Loucy (cell line): ENCODE data around the gene ATP9A.

ENCODE experiments used
- H2AFZ ChIP-seq: fragments of 200-600 bp; sonication (generic); 2 replicates; pipeline ENCODE4 v1.6.0; 2016; ENCODE audit warnings: antibody characterized with exemption, mild to moderate bottlenecking, low read length, moderate library complexity
- H3F3A ChIP-seq: fragments of 200-600 bp; 2 replicates; pipeline ENCODE4 v1.6.0; 2016; ENCODE audit warnings: antibody characterized with exemption, low read depth, mild to moderate bottlenecking
- H3K27me3 ChIP-seq: fragments of 200-600 bp; sonication (generic); 2 replicates; pipeline ENCODE4 v1.6.1; 2014; ENCODE audit warnings: low read length, mild to moderate bottlenecking; ENCODE audit not compliant: insufficient read depth, poor library complexity, severe bottlenecking
- H3K36me3 ChIP-seq: fragments of 200-600 bp; sonication (generic); 2 replicates; pipeline ENCODE4 v1.6.1; 2016; ENCODE audit warnings: low read length; ENCODE audit not compliant: insufficient read depth
- H3K4me1 ChIP-seq: fragments of 200-600 bp; sonication (generic); 2 replicates; pipeline ENCODE4 v1.5.1; 2014; ENCODE audit warnings: low read length, mild to moderate bottlenecking; ENCODE audit not compliant: insufficient read depth, poor library complexity, severe bottlenecking
- H3K4me2 ChIP-seq: fragments of 200-600 bp; sonication (generic); 2 replicates; pipeline ENCODE4 v1.6.0; 2014; ENCODE audit warnings: antibody characterized with exemption, low read length, low read depth, mild to moderate bottlenecking; ENCODE audit not compliant: poor library complexity, severe bottlenecking
- H3K4me3 ChIP-seq: fragments of 200-600 bp; sonication (generic); 2 replicates; pipeline ENCODE4 v1.5.1; 2014; ENCODE audit warnings: low read length, mild to moderate bottlenecking, mixed read lengths; ENCODE audit not compliant: poor library complexity, severe bottlenecking
- H3K79me2 ChIP-seq: fragments of 200-600 bp; sonication (generic); 2 replicates; pipeline ENCODE4 v1.6.1; 2014; ENCODE audit warnings: low read length; ENCODE audit not compliant: insufficient read depth
- H3K9ac ChIP-seq: fragments of 200-600 bp; sonication (generic); 2 replicates; pipeline ENCODE4 v1.6.0; 2014; ENCODE audit warnings: mild to moderate bottlenecking, low read depth, low read length, moderate library complexity; ENCODE audit not compliant: poor library complexity, severe bottlenecking
- H3K9me2 ChIP-seq: fragments of 200-600 bp; sonication (generic); replicated peaks from 2 replicates; pipeline ENCODE4 v1.6.1; 2016; ENCODE audit warnings: low read depth, low read length, mixed read lengths
- H3K9me3 ChIP-seq: fragments of 200-600 bp; sonication (generic); 2 replicates; pipeline ENCODE4 v1.6.1; 2014; ENCODE audit warnings: mild to moderate bottlenecking, antibody characterized with exemption, low read length, low read depth; ENCODE audit not compliant: insufficient read depth
- H4K20me1 ChIP-seq: fragments of 200-600 bp; sonication (generic); 2 replicates; pipeline ENCODE4 v1.6.0; 2014; ENCODE audit warnings: antibody characterized with exemption, low read length, mild to moderate bottlenecking; ENCODE audit not compliant: insufficient read depth, poor library complexity, severe bottlenecking
- CTCF ChIP-seq: fragments of 200-600 bp; sonication (generic); conservative IDR thresholded peaks from 2 replicates; pipeline ENCODE4 v1.5.1; 2014; ENCODE audit warnings: mild to moderate bottlenecking, antibody characterized with exemption, low read length
- EZH2phosphoT487 ChIP-seq: fragments of 200-600 bp; IDR thresholded peaks from 2 replicates; pipeline ENCODE4 v1.6.1; 2018; ENCODE audit warnings: antibody characterized with exemption, mild to moderate bottlenecking, moderate library complexity, borderline replicate concordance

Gene ATP9A

GRCh38 chr20:51595058-51595532 lies 173.1 kb downstream of the ATP9A start:
- H3K9me3 ChIP-seq, result no peaks in the 10 kb centered on the region
- TF ChIP-seq CTCF (peak; percentile 87), EZH2phosphoT487 (no peak)
- no peaks in the 10 kb centered on the region for H3K27me3 ChIP-seq
- no peaks in the 10 kb centered on the region; the same call in 1 of the 2 replicates for H3F3A ChIP-seq
- H2AFZ ChIP-seq, result no peak overlapping the region; the same call in 1 of the 2 replicates
- no peaks in the 10 kb centered on the region for H3K79me2 ChIP-seq
- H3K9ac ChIP-seq, result peak overlapping the region; percentile 64
- H3K4me2 ChIP-seq, result peak overlapping the region; percentile 77
- H3K36me3 ChIP-seq, result peaks cover 26% of the 10 kb centered on the region; the same call in 1 of the 2 replicates
- H3K4me1 ChIP-seq, result peaks cover 37% of the 10 kb centered on the region
- no peaks in the 10 kb centered on the region for H4K20me1 ChIP-seq
- no peaks in the 10 kb centered on the region for H3K9me2 ChIP-seq
- peak overlapping the region; percentile 41 for H3K4me3 ChIP-seq

GRCh38 chr20:51594236-51595057 lies 173.7 kb downstream of the ATP9A start:
- H3K4me2 ChIP-seq, result peak overlapping the region; percentile 77
- H3K9me3 ChIP-seq, result no peaks in the 10 kb centered on the region
- no peaks in the 10 kb centered on the region for H3K9me2 ChIP-seq
- peaks cover 31% of the 10 kb centered on the region for H3K4me1 ChIP-seq
- H3K36me3 ChIP-seq, result peaks cover 20% of the 10 kb centered on the region; the same call in 1 of the 2 replicates
- no peaks in the 10 kb centered on the region for H3K79me2 ChIP-seq
- H3K9ac ChIP-seq, result peak overlapping the region; percentile 64
- no peak overlapping the region; the same call in 1 of the 2 replicates for H2AFZ ChIP-seq
- TF ChIP-seq EZH2phosphoT487 (no peak), CTCF (no peak)
- H3K4me3 ChIP-seq, result peak overlapping the region; percentile 41
- H4K20me1 ChIP-seq, result no peaks in the 10 kb centered on the region
- H3K27me3 ChIP-seq, result no peaks in the 10 kb centered on the region
- no peaks in the 10 kb centered on the region; the same call in 1 of the 2 replicates for H3F3A ChIP-seq

- TF ChIP-seq CTCF, result no peak
- no peak for TF ChIP-seq EZH2phosphoT487
- Histone ChIP-seq H3K4me3 (no peak overlapping the region), H3K27me3 (no peaks in the 10 kb centered on the region), H3K36me3 (peaks cover 12% of the 10 kb centered on the region; the same call in 1 of the 2 replicates), H3K9me3 (no peaks in the 10 kb centered on the region), H3K4me2 (no peak overlapping the region), H3K9ac (no peak overlapping the region), H3F3A (no peaks in the 10 kb centered on the region; the same call in 1 of the 2 replicates), H2AFZ (no peak overlapping the region), H3K9me2 (no peaks in the 10 kb centered on the region), H4K20me1 (no peaks in the 10 kb centered on the region), H3K4me1 (peaks cover 29% of the 10 kb centered on the region), H3K79me2 (no peaks in the 10 kb centered on the region)
These were observed 174.6 kb downstream of the ATP9A start for GRCh38 chr20:51593584-51593983.
